ENCODE results near the gene DMPK. TPM values are rescaled to one million over a fixed set of nuclear protein-coding genes. Genes with fewer than 3 reads are reported as not detected.
A peak's percentile ranks its signal among the peaks of the same experiment; 100 is the strongest.

Gene DMPK, protein sequence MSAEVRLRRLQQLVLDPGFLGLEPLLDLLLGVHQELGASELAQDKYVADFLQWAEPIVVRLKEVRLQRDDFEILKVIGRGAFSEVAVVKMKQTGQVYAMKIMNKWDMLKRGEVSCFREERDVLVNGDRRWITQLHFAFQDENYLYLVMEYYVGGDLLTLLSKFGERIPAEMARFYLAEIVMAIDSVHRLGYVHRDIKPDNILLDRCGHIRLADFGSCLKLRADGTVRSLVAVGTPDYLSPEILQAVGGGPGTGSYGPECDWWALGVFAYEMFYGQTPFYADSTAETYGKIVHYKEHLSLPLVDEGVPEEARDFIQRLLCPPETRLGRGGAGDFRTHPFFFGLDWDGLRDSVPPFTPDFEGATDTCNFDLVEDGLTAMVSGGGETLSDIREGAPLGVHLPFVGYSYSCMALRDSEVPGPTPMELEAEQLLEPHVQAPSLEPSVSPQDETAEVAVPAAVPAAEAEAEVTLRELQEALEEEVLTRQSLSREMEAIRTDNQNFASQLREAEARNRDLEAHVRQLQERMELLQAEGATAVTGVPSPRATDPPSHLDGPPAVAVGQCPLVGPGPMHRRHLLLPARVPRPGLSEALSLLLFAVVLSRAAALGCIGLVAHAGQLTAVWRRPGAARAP
- polyA plus RNA-seq (ENCODE audit: insufficient read length in 4 of 4): 10 to 100 TPM; 41.9 to 53.6 (median 47.1) TPM

DNA sequence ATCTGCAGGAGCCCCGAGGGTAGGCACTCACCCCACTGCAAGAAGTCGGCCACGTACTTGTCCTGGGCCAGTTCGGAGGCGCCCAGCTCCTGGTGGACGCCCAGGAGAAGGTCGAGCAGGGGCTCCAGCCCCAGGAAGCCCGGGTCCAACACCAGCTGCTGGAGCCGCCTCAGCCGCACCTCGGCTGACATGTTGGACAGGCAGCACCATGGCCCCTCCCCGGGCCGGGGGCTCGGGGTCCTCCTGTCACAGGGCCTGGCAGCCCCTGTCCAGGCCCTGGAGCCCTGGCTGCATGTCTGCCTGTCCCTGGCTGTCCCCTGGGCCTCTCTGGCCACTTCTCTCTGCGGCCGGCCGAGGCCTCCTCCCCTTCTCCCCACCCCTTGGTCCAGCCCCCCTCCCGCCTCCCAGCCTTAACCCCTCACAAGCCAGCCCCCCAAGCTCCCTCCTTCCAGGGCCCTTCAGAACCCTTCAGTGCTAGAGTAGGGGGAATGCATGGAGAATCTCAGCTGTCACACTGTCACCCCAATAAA is at the start of gene DMPK:
Gene DMPK, minus strand, starts transcription at position 329 of the 530 bp plus-strand sequence. Its CDS starts 138 bp downstream, at position 191.
- DNase-seq (ENCODE audit: low read depth in 4 of 4, low spot score in 3 of 4): no peak

DNA sequence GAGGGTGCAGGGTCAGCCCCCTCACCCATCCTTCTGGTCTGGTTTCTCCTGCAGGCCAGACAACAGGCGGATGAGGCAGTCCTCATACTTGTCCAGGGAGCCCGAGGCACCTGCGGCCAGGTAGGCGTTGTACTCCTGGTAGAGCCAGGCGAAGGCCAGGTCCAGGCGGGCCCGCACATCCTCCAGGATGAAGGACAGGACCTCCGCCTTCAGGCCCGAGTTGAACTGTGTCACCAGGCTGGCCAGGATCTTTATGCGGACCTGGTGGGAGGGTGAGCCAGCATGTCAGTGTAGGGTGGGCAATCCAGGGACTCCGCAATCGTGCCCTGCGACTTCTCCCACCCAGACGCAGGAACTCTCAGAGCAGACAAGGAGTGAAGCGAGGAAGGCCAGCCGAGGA is 46.7 kb upstream of the DMPK start:
- no peak for DNase-seq (ENCODE audit: low read depth in 4 of 4, low spot score in 3 of 4)

DNA sequence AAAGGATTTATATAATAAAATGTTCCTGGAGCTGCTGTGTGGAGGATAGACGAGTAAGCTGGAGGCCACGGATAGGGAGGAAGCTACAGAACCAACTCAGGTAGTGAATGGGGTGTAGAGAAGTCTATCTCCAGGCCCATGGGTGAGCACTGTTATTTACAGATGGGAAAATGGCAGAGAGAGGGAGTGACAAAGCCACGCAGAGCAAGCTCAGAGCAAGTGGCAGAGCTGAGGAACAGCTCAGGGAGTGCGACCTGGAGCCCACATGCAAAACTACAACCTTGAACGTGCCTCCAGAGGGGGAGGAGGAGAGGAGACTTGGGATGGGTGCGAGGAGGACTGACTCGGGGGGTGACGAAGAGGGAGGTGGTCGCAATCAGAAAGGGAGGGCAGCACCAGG is 46.2 kb upstream of the DMPK start:
- no peak for DNase-seq (ENCODE audit: low read depth in 4 of 4, low spot score in 3 of 4)

DNA sequence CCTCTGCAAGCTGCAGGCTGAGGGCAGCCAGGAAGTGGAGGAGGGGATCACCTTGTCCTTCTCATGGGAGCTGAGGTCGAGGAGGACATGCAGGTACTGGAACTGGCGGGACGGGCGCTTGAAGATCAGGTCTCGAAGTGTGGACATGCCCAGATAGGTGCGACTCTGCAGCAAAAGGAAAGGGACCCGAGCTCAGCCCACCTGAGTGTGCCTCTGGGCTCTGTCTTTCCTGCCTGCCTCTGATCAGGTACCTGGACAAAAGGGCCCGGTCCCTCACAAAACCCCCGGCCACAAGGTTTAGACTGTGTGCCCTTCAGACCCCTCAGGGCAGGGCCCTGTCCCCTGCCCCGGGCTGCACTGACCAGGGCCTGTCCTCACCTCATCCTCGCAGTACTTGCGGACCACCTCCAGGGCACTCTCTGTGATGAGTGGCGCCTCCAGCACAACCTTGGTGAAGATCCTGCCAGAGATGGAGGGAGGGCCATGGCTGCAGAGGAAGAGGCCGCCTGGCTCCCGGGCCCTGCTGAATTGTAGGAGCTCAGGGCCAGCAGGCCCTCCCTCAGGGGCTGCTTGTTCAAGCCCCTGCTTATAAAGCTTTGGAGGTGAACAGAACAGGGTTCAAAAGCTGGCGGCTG is 45.3 kb upstream of the DMPK start:
- DNase-seq (ENCODE audit: low read depth in 4 of 4, low spot score in 3 of 4): no peak

DNA sequence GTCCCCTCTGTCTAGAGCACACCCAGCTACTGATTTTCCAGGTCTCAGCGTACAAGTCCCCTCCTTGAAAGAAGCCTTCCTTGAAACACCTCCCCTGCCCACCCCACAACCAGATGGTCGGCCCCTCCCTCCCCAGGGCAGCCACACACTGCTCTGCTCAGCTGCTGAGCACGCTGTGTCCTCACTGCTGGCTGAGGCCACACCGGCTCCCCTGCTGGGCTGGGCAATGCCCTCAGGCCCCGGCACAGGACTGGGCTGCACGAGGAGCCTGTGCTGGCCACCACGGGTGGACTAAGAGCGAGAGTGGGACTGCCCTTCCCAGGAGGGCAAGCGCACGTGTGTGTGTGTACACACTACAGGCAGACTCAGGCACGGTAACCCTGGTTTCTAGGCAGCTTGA is 44.6 kb upstream of the DMPK start:
- no peak for DNase-seq (ENCODE audit: low read depth in 4 of 4, low spot score in 3 of 4)

DNA sequence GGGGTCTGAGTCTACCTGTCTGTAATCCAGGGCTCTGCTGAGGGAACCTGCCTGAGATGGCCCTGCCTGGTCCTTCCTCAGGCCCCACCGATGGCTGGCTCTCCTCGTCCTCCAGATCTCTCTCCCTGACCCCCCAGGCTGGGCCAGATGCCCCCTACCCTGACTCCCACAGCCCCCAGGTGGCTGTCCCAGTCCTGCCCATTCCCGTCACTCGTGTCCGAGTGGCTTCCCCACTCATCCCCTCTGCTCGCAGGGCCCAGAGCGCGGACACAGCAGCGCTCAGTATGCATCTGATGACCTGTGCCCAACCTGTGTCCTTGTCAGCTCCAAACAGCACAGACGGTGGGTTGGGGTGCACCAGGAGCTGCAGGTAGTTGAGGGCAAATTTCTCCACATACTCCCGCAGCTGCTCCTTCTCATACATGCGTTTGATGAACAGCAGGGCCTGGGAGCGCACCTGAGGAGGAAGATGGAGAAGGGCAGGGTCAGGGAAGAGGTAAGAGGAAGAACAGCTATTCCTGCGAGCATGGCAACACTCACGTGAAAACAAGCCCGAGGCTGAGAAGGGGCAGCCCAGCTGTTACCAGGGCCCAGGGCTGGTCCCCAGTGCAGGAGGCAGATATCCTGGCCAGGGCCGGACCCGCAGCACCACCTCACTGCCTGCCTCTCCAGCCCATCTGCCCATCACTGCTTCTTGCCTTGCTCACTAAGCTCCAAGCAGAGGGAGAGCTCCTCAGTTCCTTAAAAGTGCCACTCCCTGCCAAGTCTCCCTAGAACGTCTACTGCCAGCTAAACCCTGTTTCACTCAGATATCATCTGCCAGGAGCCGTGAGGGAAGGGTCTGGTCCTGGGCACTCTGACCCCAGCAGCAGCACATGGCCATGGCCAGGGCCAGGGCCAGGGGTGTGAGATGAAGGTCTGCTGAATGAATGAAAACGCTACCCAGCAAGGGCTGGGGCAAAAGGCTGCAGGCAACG is 43.9 kb upstream of the DMPK start:
- DNase-seq (ENCODE audit: low read depth in 4 of 4, low spot score in 3 of 4): no peak

DNA sequence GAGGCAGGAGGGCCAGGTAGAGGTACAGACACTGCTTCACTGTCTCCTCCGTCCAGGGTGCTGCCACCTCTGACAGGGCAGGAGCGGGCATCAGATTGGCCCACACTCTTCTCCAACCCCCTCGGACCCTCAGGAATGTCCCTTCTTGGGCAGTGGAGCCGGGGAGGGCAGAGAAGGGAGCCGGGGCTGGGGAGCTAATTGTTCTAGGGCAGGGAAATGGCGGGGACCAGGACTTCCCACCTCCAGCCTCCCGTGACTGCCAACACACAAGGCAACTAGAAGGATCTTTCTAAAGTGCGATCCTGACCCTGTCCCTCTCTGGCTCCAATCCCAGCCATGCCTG is 42.9 kb upstream of the DMPK start:
- no peak for DNase-seq (ENCODE audit: low read depth in 4 of 4, low spot score in 3 of 4)

DNA sequence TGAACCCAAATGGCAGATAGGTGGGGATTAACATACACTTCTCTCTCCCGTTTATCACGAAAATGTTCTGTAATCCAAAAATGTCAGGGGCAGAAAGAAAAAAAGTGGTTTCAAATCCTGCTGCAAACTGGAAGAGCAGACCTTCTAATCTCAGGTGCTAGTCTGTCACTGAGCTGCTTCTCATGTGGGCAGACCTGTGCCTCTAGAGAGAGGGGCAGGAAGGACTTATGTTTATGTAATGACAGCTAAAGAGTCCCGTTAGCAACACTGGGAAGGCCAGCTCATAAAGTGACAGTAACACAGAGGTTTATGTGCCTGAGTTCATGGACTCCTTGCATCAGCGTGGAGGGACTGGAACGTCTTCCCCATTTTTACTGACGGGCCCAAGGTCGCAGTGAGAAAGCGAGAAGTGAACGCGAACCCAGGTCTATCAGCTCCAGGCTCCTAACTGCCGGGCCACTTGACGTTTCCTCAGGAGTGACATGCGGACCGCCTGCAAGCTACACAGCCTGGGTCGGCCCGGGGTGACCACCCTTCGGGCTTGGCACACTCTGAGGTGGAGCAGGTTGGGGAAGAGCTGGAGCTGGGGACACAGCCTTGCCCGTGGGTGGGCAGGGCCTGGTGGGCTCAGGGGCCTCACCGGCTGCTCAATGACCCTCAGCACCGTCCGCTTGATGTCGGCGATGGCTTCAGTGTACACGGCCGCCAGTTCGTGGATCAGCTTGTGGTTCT is 42.4 kb upstream of the DMPK start:
- DNase-seq (ENCODE audit: low read depth in 4 of 4, low spot score in 3 of 4): no peak

DNA sequence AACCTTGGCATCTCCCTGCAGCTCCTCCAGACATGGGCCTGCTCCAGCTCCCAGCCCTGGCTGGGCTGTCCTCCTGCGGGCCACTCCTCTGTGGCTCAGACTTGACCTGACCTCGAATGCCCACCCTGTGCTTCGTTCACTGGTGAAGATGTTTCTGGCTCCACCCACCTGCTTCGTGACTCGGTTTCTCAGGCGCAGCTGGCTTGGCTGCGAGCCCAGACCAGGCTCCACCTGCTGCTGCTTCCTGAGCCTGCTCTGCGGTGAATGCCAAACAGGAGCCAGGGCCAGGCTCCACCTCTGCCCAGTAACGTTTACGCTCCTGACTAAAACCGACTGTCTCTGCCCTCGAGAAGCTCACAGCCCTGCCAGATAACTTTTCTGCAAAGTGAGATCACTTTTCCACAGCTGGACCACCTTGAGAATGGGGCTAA is 41.8 kb upstream of the DMPK start:
- no peak for DNase-seq (ENCODE audit: low read depth in 4 of 4, low spot score in 3 of 4)

DNA sequence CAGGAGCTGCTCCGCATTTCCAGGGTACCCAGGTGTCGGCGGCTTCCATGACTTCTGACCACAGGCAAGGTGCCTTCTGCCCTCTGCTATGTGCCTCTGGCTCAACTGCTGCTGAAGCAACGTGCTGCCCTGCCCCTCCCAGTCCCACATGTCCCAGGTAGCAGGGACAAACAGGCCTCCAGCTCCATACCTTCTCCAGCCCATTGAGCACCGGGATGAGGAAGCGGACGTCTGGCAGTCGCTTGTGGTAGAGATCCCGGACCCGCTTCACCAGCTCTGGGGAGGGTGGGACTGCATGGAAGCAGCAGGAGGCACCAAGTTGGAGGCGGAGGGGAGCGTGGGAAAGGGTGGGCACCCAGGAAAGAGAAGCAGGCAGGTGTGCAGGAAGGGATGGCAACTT is 40.9 kb upstream of the DMPK start:
- DNase-seq (ENCODE audit: low read depth in 4 of 4, low spot score in 3 of 4): no peak

DNA sequence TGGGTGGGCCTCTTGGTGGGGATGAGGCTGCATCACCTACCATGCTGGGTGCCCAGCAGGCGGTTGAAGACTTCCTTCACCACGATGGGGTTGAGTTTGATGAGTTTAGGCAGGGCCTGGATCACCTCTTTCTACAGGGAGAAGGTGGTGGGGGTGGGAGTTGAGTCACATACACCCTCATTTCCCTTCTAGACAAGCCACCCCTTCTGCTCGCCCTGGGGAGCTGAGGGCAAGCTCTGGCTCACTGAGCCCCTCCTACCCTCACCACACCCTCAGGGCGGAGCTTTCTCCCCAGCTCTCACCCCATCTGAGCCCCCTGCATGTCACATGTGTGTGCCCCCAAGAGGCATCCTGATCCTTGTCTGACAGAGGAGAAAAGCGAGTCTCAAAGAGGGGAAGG is 40.4 kb upstream of the DMPK start:
- no peak for DNase-seq (ENCODE audit: low read depth in 4 of 4, low spot score in 3 of 4)

DNA sequence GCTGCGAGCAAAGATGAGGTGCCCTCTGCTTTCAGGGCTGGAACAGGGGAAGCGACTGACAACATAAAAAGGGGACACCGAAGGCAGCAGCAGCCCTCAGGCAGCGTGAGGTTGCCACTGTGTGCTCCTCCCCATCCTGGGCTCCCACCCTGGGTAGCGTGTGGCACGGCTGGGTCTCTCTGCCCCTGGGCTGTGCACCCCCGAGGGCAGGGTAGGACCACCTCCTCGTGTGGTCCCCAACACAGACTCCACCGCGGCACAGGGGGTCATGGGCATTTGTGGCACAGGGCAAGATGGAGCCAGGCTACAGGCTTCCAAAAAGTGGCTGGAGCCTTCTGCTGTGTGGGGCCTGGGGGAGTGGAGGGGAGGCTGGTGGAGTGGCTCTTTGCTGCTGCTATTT is 39.3 kb upstream of the DMPK start:
- DNase-seq (ENCODE audit: low read depth in 4 of 4, low spot score in 3 of 4): no peak

DNA sequence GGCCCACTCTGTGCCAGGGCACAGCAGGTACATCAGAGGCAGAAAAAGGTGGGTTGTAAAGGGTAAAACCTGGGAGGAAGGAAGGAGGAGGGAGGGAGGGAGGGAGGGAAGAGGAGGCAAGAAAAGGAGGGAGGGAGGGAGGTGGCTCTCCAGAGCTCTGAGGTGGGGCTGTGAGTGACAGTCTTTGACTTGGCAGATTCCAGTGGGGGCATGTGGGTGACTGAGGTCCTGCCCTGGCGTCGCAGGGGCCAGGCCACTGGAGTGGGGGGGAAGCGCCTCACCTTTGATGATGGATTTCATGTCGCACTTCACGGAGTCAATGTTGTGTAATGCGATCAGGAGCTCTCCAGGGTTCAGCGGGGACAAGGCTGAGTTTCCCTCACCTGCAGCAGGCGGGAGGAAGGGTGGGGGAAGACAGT is 38.8 kb upstream of the DMPK start:
- DNase-seq (ENCODE audit: low read depth in 4 of 4, low spot score in 3 of 4): no peak

DNA sequence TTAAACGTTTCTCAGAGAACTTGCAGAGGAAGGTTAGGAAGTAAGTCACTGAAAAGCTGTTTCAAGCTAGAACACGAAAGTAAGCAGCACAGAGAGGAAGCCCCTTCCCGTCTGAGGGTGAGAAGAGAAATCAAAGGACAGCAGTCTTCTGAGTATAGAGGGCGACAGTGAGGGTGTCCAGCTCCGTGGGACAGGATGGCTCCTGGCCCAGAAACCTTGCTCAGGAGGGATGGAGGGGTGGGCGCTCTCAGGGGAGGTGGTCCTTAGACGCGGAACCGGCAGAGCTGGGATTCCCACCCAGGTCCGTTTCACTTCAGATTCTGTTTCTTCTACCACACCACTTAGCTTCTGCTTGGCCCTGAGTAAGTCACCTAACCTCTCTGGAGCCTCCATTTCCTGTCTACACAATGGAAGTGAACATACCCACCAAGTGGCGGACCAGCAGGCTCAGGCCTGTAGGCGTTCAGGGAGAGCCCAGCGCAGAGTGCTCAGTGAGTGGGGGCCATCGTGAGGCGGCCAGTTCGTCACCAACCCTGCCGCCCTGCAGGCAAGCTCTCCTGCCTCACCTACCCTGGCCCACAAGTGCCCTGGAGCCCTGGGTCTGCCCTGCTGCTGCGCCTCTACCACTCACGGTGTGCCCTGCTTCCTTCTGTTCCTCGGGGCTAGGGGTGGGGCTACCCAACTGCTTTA is 38.3 kb upstream of the DMPK start:
- no peak for DNase-seq (ENCODE audit: low read depth in 4 of 4, low spot score in 3 of 4)

DNA sequence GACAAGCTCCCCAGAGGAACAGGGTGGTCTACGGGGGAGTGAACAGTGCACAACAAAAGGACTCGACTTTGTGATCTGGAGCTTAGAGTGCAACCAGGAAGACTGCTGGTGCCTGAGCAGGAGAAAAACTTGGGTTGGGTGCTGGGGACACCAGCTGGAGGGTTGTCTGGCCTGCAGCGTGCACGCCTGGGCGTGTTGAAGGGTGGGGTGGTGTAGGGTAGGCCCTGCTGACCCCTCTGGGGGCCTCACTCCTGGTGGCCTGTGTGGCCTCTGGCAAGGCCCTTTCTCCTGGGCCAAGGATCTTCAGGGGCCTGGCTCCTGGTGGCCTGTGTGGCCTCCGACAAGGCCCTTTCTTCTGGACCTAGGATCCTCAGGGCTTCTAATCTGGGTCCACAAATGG is 37.5 kb upstream of the DMPK start:
- no peak for DNase-seq (ENCODE audit: low read depth in 4 of 4, low spot score in 3 of 4)

DNA sequence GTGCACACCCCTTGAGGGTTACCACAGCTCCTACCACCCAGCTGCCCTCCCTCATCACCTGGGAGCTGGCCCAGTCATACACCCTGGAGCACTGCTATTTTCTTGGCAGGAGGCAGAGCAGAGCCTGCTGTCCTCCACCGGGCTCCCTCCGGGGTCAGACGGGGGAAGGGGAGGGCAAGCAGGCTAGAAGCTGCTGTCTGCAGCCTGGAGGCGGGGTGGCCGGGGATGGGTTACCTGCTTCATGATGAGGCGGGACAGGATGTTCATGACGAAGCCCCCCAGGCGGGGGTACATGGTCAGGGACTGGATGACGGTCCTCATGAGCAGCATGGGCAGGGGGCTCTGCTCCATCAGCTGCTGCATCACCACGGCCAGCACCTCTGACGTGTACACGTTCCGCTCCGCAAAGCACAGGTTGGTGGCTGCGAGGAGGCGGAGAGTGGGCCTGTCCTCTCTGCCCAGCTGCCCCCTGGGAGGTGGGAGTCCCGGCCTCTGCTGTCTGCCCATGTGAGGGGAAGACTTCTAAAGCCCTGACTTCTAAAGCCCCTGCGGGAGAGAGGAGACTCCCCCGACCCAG is 35.5 kb upstream of the DMPK start:
- DNase-seq (ENCODE audit: low read depth in 4 of 4, low spot score in 3 of 4): no peak

DNA sequence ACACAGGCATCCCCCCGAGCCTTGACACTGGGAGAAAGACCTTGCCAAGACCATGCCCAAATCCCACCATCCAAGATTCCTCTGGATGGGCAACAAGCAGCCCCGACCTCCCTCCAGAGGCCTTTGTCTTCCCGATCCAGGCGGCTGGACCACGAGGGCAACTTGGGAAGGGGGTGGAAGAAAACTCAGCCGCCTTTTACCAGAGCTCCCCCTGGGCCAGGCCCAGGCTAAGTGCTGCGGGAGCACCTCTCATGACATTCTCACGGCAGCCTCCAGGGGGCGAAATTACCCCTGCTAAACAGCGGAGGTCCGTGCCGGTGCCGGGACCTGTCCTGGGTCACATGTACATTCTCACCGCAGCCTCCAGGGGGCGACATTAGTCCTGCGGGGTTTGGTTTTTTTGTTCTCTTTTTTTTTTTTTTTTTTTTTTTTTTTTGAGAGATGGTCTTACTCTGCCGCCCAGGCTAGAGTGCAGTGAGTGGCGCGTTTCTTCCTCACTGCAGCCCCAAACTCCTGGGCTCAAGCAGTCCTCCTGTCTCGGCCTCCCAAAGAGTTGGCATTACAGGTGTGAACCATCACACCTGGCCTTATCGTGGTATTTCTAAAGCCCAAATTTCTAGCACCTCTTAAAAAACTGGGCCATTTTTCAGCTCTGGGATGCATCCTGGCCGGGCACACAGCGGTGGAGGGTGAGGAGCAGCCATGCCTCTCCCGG is 34.9 kb upstream of the DMPK start:
- peak; percentile 87 to 93 (median 88) for DNase-seq (ENCODE audit: low read depth in 4 of 4, low spot score in 3 of 4)

Measured in right renal pelvis (tissue), 4 donors.